Measurements from ENCODE around the gene ZNF638.

ZNF638 gene

GRCh38 chr2:71455011-71455740 lies 123.6 kb downstream of the ZNF638 start:
- DNase-seq (ENCODE audit: low read depth in 2 of 2) = no peak

GRCh38 chr2:71455741-71456569 lies 124.4 kb downstream of the ZNF638 start:
- no peak for DNase-seq (ENCODE audit: low read depth in 2 of 2)

GRCh38 chr2:71456617-71457016 lies 125.0 kb downstream of the ZNF638 start:
- DNase-seq (ENCODE audit: low read depth in 2 of 2) = no peak

GRCh38 chr2:71457123-71457915 lies 125.7 kb downstream of the ZNF638 start:
- DNase-seq (ENCODE audit: low read depth in 2 of 2) = no peak

- DNase-seq (ENCODE audit: low read depth in 2 of 2) = no peak
These were observed 126.3 kb downstream of the ZNF638 start for GRCh38 chr2:71457923-71458322.

- DNase-seq (ENCODE audit: low read depth in 2 of 2) = no peak
These were observed 127.0 kb downstream of the ZNF638 start for GRCh38 chr2:71458413-71459083.

- no peak for DNase-seq (ENCODE audit: low read depth in 2 of 2)
These were observed 127.5 kb downstream of the ZNF638 start for GRCh38 chr2:71459084-71459431.

GRCh38 chr2:71460056-71460455 lies 128.5 kb downstream of the ZNF638 start:
- no peak for DNase-seq (ENCODE audit: low read depth in 2 of 2)

- no peak for DNase-seq (ENCODE audit: low read depth in 2 of 2)
These were observed 129.2 kb downstream of the ZNF638 start for GRCh38 chr2:71460595-71461303.

GRCh38 chr2:71461304-71461671 lies 129.7 kb downstream of the ZNF638 start:
- no peak for DNase-seq (ENCODE audit: low read depth in 2 of 2)

- no peak for DNase-seq (ENCODE audit: low read depth in 2 of 2)
These were observed 130.5 kb downstream of the ZNF638 start for GRCh38 chr2:71462056-71462605.

GRCh38 chr2:71462641-71463341 lies 131.2 kb downstream of the ZNF638 start:
- DNase-seq (ENCODE audit: low read depth in 2 of 2) = no peak

- no peak for DNase-seq (ENCODE audit: low read depth in 2 of 2)
These were observed 131.7 kb downstream of the ZNF638 start for GRCh38 chr2:71463342-71463654.

GRCh38 chr2:71464389-71464788 lies 132.8 kb downstream of the ZNF638 start:
- no peak for DNase-seq (ENCODE audit: low read depth in 2 of 2)

- DNase-seq (ENCODE audit: low read depth in 2 of 2) = no peak
These were observed 133.8 kb downstream of the ZNF638 start for GRCh38 chr2:71465356-71465755.

GRCh38 chr2:71465961-71466300 lies 134.3 kb downstream of the ZNF638 start:
- DNase-seq (ENCODE audit: low read depth in 2 of 2) = no peak

- no peak for DNase-seq (ENCODE audit: low read depth in 2 of 2)
These were observed 135.0 kb downstream of the ZNF638 start for GRCh38 chr2:71466301-71467179.

- DNase-seq (ENCODE audit: low read depth in 2 of 2) = no peak
These were observed 135.7 kb downstream of the ZNF638 start for GRCh38 chr2:71467180-71467815.

All from stimulated activated CD4-positive, alpha-beta T cell treated with anti-CD3 and anti-CD28 coated beads, Interleukin-4, amount 100 ng/mL, for 48 hours (primary cell).